Measurements from ENCODE around the gene CHMP4B.

CHMP4B gene

GRCh38 chr20:33789858-33790182 lies 21.3 kb upstream of the CHMP4B start (continued):
- TF ChIP-seq ESRRG (CRISPR knock-in tag; IDR thresholded peaks at IDR 0.05) (no peak), CSRNP3 (CRISPR knock-in tag; IDR thresholded peaks at IDR 0.05) (no peak), BACH2 (CRISPR knock-in tag; IDR thresholded peaks at IDR 0.05; ENCODE audit: borderline replicate concordance) (no peak), POU6F1 (CRISPR knock-in tag; IDR thresholded peaks at IDR 0.05; ENCODE audit: borderline replicate concordance, low read depth) (no peak)

GRCh38 chr20:33790566-33790965 lies 20.6 kb upstream of the CHMP4B start:
- no peak for TF ChIP-seq ZNF70 (CRISPR knock-in tag; IDR thresholded peaks at IDR 0.05)
- no peak for TF ChIP-seq CREB5 (CRISPR knock-in tag; IDR thresholded peaks at IDR 0.05; ENCODE audit: low read depth)
- TF ChIP-seq PPARA (CRISPR knock-in tag; IDR thresholded peaks at IDR 0.05; ENCODE audit: borderline replicate concordance): no peak
- TF ChIP-seq PATZ1 (CRISPR knock-in tag; IDR thresholded peaks at IDR 0.05; ENCODE audit: borderline replicate concordance): no peak
- no peak for TF ChIP-seq ZFP3 (CRISPR knock-in tag; IDR thresholded peaks at IDR 0.05)
- TF ChIP-seq ISL1 (CRISPR knock-in tag; IDR thresholded peaks at IDR 0.05): no peak
- no peak for TF ChIP-seq ZFP30 (CRISPR knock-in tag; IDR thresholded peaks at IDR 0.05)
- TF ChIP-seq POU6F1 (CRISPR knock-in tag; IDR thresholded peaks at IDR 0.05; ENCODE audit: borderline replicate concordance, low read depth): no peak
- TF ChIP-seq ZNF565 (CRISPR knock-in tag; conservative IDR thresholded peaks at IDR 0.05; ENCODE audit: low read depth): no peak
- TF ChIP-seq BACH2 (CRISPR knock-in tag; IDR thresholded peaks at IDR 0.05; ENCODE audit: borderline replicate concordance): no peak
- no peak for TF ChIP-seq GLIS3 (CRISPR knock-in tag; IDR thresholded peaks at IDR 0.05)
- ATAC-seq: no peak

- TF ChIP-seq CSDC2 (CRISPR knock-in tag; IDR thresholded peaks at IDR 0.05) (no peak), ZNF565 (CRISPR knock-in tag; conservative IDR thresholded peaks at IDR 0.05; ENCODE audit: low read depth) (no peak), RARB (CRISPR knock-in tag; IDR thresholded peaks at IDR 0.05) (no peak), GLIS3 (CRISPR knock-in tag; IDR thresholded peaks at IDR 0.05) (no peak), ZC3H10 (CRISPR knock-in tag; IDR thresholded peaks at IDR 0.05) (no peak), PPARA (CRISPR knock-in tag; IDR thresholded peaks at IDR 0.05; ENCODE audit: borderline replicate concordance) (no peak), CSRNP3 (CRISPR knock-in tag; IDR thresholded peaks at IDR 0.05) (no peak), TOX (CRISPR knock-in tag; IDR thresholded peaks at IDR 0.05; ENCODE audit: borderline replicate concordance) (no peak), POU6F1 (CRISPR knock-in tag; IDR thresholded peaks at IDR 0.05; ENCODE audit: borderline replicate concordance, low read depth) (no peak), ISL1 (CRISPR knock-in tag; IDR thresholded peaks at IDR 0.05) (no peak), PATZ1 (CRISPR knock-in tag; IDR thresholded peaks at IDR 0.05; ENCODE audit: borderline replicate concordance) (no peak), ZNF70 (CRISPR knock-in tag; IDR thresholded peaks at IDR 0.05) (no peak), CREB5 (CRISPR knock-in tag; IDR thresholded peaks at IDR 0.05; ENCODE audit: low read depth) (no peak), SNAI2 (CRISPR knock-in tag; IDR thresholded peaks at IDR 0.05) (no peak), ZFP3 (CRISPR knock-in tag; IDR thresholded peaks at IDR 0.05) (no peak), BACH2 (CRISPR knock-in tag; IDR thresholded peaks at IDR 0.05; ENCODE audit: borderline replicate concordance) (no peak), ARNTL (CRISPR knock-in tag; IDR thresholded peaks at IDR 0.05; ENCODE audit: borderline replicate concordance, low read depth) (no peak), ESRRG (CRISPR knock-in tag; IDR thresholded peaks at IDR 0.05) (no peak), ZNF8 (CRISPR knock-in tag; IDR thresholded peaks at IDR 0.05) (no peak)
- ATAC-seq: no peak
Measured at GRCh38 chr20:33791021-33791420, 20.1 kb upstream of the CHMP4B start.
